ENCODE data around the gene C12orf57. TPM values are rescaled to one million over a fixed set of nuclear protein-coding genes. Genes with fewer than 3 reads are reported as not detected.

C12orf57 gene
- total and polyA plus RNA-seq, 2 of the 13 experiments (the other 11 are each of a cell fraction or from before 2014, with no cell fraction given) = 84.0 to 287 TPM

DNA sequence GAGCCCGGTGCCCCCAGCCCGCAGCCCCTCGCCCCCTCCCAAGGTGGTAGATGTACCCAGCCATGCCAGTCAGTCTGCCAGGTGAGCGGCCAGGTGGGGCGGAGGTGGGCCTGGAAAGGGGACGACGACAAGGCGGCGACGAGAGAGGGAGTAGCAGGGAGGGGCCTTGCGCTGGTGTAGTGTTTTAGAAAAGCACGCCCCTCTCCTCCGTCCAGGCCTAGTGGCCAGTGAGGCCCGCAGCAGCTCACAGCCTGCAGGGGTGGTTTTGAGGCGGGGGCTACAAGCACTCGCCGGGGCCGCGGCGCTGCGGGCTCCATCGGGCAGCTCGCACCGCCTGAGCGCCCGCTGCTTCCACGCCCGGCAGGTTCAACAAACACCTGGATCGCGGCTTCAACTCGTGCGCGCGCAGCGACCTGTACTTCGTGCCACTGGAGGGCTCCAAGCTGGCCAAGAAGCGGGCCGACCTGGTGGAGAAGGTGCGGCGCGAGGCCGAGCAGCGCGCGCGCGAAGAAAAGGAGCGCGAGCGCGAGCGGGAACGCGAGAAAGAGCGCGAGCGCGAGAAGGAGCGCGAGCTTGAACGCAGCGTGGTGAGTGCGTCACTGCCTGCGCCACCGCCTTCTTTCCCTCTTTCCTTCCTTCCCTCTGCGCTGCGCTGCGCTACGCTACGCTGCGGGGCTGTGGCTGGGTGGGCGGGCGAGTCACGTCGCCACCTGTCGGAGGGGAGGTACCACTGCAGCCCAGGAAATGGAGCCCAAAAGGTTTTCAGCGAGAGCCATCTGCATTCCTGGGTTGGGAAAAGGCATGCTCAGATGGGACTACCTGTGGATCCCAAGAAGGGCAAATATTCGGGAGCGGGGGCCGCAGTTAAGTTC is 6.1 kb upstream of the C12orf57 start (continued):
- TF ChIP-seq, protein P1, sequence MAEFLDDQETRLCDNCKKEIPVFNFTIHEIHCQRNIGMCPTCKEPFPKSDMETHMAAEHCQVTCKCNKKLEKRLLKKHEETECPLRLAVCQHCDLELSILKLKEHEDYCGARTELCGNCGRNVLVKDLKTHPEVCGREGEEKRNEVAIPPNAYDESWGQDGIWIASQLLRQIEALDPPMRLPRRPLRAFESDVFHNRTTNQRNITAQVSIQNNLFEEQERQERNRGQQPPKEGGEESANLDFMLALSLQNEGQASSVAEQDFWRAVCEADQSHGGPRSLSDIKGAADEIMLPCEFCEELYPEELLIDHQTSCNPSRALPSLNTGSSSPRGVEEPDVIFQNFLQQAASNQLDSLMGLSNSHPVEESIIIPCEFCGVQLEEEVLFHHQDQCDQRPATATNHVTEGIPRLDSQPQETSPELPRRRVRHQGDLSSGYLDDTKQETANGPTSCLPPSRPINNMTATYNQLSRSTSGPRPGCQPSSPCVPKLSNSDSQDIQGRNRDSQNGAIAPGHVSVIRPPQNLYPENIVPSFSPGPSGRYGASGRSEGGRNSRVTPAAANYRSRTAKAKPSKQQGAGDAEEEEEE (CRISPR knock-in tag; IDR thresholded peaks at IDR 0.05; ENCODE audit: borderline replicate concordance) = no peak; the same call in 1 of the 2 replicates
- no peak for TF ChIP-seq ZNF431 (CRISPR knock-in tag; IDR thresholded peaks at IDR 0.05; ENCODE audit: borderline replicate concordance, low read depth)
- TF ChIP-seq, protein P2, sequence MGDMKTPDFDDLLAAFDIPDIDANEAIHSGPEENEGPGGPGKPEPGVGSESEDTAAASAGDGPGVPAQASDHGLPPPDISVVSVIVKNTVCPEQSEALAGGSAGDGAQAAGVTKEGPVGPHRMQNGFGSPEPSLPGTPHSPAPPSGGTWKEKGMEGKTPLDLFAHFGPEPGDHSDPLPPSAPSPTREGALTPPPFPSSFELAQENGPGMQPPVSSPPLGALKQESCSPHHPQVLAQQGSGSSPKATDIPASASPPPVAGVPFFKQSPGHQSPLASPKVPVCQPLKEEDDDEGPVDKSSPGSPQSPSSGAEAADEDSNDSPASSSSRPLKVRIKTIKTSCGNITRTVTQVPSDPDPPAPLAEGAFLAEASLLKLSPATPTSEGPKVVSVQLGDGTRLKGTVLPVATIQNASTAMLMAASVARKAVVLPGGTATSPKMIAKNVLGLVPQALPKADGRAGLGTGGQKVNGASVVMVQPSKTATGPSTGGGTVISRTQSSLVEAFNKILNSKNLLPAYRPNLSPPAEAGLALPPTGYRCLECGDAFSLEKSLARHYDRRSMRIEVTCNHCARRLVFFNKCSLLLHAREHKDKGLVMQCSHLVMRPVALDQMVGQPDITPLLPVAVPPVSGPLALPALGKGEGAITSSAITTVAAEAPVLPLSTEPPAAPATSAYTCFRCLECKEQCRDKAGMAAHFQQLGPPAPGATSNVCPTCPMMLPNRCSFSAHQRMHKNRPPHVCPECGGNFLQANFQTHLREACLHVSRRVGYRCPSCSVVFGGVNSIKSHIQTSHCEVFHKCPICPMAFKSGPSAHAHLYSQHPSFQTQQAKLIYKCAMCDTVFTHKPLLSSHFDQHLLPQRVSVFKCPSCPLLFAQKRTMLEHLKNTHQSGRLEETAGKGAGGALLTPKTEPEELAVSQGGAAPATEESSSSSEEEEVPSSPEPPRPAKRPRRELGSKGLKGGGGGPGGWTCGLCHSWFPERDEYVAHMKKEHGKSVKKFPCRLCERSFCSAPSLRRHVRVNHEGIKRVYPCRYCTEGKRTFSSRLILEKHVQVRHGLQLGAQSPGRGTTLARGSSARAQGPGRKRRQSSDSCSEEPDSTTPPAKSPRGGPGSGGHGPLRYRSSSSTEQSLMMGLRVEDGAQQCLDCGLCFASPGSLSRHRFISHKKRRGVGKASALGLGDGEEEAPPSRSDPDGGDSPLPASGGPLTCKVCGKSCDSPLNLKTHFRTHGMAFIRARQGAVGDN (CRISPR knock-in tag; IDR thresholded peaks at IDR 0.05) = peak; percentile 96
- no peak for TF ChIP-seq SRSF9 (IDR thresholded peaks at IDR 0.05; ENCODE audit: borderline replicate concordance, insufficient read depth, low read depth, low read length, poor library complexity, severe bottlenecking)
- TF ChIP-seq, protein P3, sequence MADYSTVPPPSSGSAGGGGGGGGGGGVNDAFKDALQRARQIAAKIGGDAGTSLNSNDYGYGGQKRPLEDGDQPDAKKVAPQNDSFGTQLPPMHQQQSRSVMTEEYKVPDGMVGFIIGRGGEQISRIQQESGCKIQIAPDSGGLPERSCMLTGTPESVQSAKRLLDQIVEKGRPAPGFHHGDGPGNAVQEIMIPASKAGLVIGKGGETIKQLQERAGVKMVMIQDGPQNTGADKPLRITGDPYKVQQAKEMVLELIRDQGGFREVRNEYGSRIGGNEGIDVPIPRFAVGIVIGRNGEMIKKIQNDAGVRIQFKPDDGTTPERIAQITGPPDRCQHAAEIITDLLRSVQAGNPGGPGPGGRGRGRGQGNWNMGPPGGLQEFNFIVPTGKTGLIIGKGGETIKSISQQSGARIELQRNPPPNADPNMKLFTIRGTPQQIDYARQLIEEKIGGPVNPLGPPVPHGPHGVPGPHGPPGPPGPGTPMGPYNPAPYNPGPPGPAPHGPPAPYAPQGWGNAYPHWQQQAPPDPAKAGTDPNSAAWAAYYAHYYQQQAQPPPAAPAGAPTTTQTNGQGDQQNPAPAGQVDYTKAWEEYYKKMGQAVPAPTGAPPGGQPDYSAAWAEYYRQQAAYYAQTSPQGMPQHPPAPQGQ (CRISPR knock-in tag; IDR thresholded peaks at IDR 0.05; ENCODE audit: borderline replicate concordance) = no peak; the same call in 1 of the 2 replicates
- TF ChIP-seq SNAI1 (CRISPR knock-in tag; IDR thresholded peaks at IDR 0.05; ENCODE audit: borderline replicate concordance) = no peak; the same call in 1 of the 2 replicates
- TF ChIP-seq, protein P4, sequence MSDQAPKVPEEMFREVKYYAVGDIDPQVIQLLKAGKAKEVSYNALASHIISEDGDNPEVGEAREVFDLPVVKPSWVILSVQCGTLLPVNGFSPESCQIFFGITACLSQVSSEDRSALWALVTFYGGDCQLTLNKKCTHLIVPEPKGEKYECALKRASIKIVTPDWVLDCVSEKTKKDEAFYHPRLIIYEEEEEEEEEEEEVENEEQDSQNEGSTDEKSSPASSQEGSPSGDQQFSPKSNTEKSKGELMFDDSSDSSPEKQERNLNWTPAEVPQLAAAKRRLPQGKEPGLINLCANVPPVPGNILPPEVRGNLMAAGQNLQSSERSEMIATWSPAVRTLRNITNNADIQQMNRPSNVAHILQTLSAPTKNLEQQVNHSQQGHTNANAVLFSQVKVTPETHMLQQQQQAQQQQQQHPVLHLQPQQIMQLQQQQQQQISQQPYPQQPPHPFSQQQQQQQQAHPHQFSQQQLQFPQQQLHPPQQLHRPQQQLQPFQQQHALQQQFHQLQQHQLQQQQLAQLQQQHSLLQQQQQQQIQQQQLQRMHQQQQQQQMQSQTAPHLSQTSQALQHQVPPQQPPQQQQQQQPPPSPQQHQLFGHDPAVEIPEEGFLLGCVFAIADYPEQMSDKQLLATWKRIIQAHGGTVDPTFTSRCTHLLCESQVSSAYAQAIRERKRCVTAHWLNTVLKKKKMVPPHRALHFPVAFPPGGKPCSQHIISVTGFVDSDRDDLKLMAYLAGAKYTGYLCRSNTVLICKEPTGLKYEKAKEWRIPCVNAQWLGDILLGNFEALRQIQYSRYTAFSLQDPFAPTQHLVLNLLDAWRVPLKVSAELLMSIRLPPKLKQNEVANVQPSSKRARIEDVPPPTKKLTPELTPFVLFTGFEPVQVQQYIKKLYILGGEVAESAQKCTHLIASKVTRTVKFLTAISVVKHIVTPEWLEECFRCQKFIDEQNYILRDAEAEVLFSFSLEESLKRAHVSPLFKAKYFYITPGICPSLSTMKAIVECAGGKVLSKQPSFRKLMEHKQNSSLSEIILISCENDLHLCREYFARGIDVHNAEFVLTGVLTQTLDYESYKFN (CRISPR knock-in tag; conservative IDR thresholded peaks at IDR 0.05) = no peak
- TF ChIP-seq ZBTB38 (CRISPR knock-in tag; IDR thresholded peaks at IDR 0.05) = peak; percentile 93
- TF ChIP-seq KAT8 (CRISPR knock-in tag; IDR thresholded peaks at IDR 0.05) = peak; percentile 97
- no peak for TF ChIP-seq PTBP1 (IDR thresholded peaks at IDR 0.05; ENCODE audit: low read depth, low read length, poor library complexity, severe bottlenecking)
- TF ChIP-seq ZNF749 (CRISPR knock-in tag; IDR thresholded peaks at IDR 0.05; ENCODE audit: borderline replicate concordance) = peak; percentile 94
- peak; percentile 95 for TF ChIP-seq MIER3 (CRISPR knock-in tag; IDR thresholded peaks at IDR 0.05; ENCODE audit: borderline replicate concordance)
- TF ChIP-seq ELF4 (CRISPR knock-in tag; IDR thresholded peaks at IDR 0.05; ENCODE audit: borderline replicate concordance) = no peak
- TF ChIP-seq TSC22D2 (CRISPR knock-in tag; IDR thresholded peaks at IDR 0.05; ENCODE audit: borderline replicate concordance) = peak; percentile 39; the same call in 1 of the 2 replicates
